WTC11 (cell line): ENCODE results near the gene DIMT1. TPM values are rescaled to one million over a fixed set of nuclear protein-coding genes. Genes with fewer than 3 reads are reported as not detected.

ENCODE experiments used
- ATAC-seq: fragments of 200-7000 bp; cut with Tn5 transposase; 2 replicates; pipeline ENCODE4 v1.10.0; 2021; ENCODE audit warnings: mild to moderate bottlenecking, moderate library complexity
- CTCF ChIA-PET: fragments of 300-600 bp; sonication (Branson Sonifier 250); formaldehyde crosslinking; loops from one replicate; lab custom pipeline; 2021; ENCODE audit warnings: antibody characterized with exemption; lab: Charles Lee
- POLR2A ChIA-PET: fragments of 350-600 bp; sonication (Branson Sonifier 250); formaldehyde crosslinking; loops from one replicate; lab custom pipeline; 2021; ENCODE audit warnings: antibody characterized with exemption; lab: Charles Lee
- DNase-seq: peaks from one replicate; pipeline ENCODE4 v3.0.0; 2021; ENCODE audit warnings: low spot score
- H3K27ac Mint-ChIP-seq: 2 replicates; pipeline ENCODE4 v1.8.0; 2021; ENCODE audit warnings: mixed read lengths
- H3K27me3 Mint-ChIP-seq: 2 replicates; pipeline ENCODE4 v1.8.0; 2021; ENCODE audit warnings: low read depth, mild to moderate bottlenecking, moderate library complexity, mixed read lengths
- H3K36me3 Mint-ChIP-seq: 2 replicates; pipeline ENCODE4 v1.8.0; 2021; ENCODE audit warnings: mixed read lengths
- H3K4me1 Mint-ChIP-seq: 2 replicates; pipeline ENCODE4 v1.8.0; 2022; ENCODE audit warnings: mixed read lengths
- H3K4me3 Mint-ChIP-seq: 2 replicates; pipeline ENCODE4 v1.8.0; 2021; ENCODE audit warnings: mild to moderate bottlenecking, moderate library complexity, mixed read lengths
- H3K9me3 Mint-ChIP-seq: 2 replicates; pipeline ENCODE4 v1.8.0; 2021; ENCODE audit warnings: mixed read lengths
- EMX1 ChIP-seq: fragments of 250-450 bp; sonication (Bioruptor Pico); IDR thresholded peaks from 2 replicates; pipeline ENCODE4 v1.8.0; 2021; ENCODE audit warnings: mild to moderate bottlenecking
- ESRRA ChIP-seq: sonication (generic); formaldehyde crosslinking; IDR thresholded peaks from 2 replicates; pipeline ENCODE4 v1.8.1; 2022; ENCODE audit warnings: mild to moderate bottlenecking, missing genetic modification reagents, borderline replicate concordance
- FOXJ3 ChIP-seq: sonication (generic); formaldehyde crosslinking; IDR thresholded peaks from 2 replicates; pipeline ENCODE4 v1.9.0; 2021; ENCODE audit warnings: missing genetic modification reagents, mild to moderate bottlenecking, borderline replicate concordance
- GABPB1 ChIP-seq: sonication (generic); formaldehyde crosslinking; IDR thresholded peaks from 2 replicates; pipeline ENCODE4 v1.8.1; 2023; ENCODE audit warnings: mild to moderate bottlenecking, missing genetic modification reagents
- GRHL2 ChIP-seq: fragments of 250-450 bp; sonication (Bioruptor Pico); IDR thresholded peaks from 2 replicates; pipeline ENCODE4 v1.8.0; 2022; ENCODE audit warnings: mild to moderate bottlenecking, moderate library complexity; ENCODE audit not compliant: insufficient replicate concordance, severe bottlenecking
- HMGA2 ChIP-seq: fragments of 250-450 bp; sonication (Bioruptor Pico); IDR thresholded peaks from 2 replicates; pipeline ENCODE4 v1.4.0; 2021; ENCODE audit warnings: mild to moderate bottlenecking, moderate library complexity
- JUN ChIP-seq: sonication (generic); formaldehyde crosslinking; IDR thresholded peaks from 2 replicates; pipeline ENCODE4 v1.8.0; 2023; ENCODE audit warnings: mild to moderate bottlenecking, missing genetic modification reagents
- KAT7 ChIP-seq: sonication (generic); formaldehyde crosslinking; IDR thresholded peaks from 2 replicates; pipeline ENCODE4 v1.8.1; 2023; ENCODE audit warnings: missing genetic modification reagents, mild to moderate bottlenecking, borderline replicate concordance
- NFATC4 ChIP-seq: fragments of 250-450 bp; sonication (Bioruptor Pico); IDR thresholded peaks from 2 replicates; pipeline ENCODE4 v1.9.0; 2021; ENCODE audit warnings: mild to moderate bottlenecking
- NR3C1 ChIP-seq: sonication (generic); formaldehyde crosslinking; conservative IDR thresholded peaks from 2 replicates; pipeline ENCODE4 v1.8.1; 2023; ENCODE audit warnings: low read depth, mild to moderate bottlenecking, missing genetic modification reagents
- PRRX2 ChIP-seq: fragments of 250-450 bp; sonication (Bioruptor Pico); IDR thresholded peaks from 2 replicates; pipeline ENCODE4 v1.8.0; 2021; ENCODE audit warnings: mild to moderate bottlenecking
- SMAD3 ChIP-seq: sonication (generic); formaldehyde crosslinking; IDR thresholded peaks from 2 replicates; pipeline ENCODE4 v1.8.0; 2022; ENCODE audit warnings: missing genetic modification reagents, mild to moderate bottlenecking, borderline replicate concordance
- SMAD4 ChIP-seq: sonication (generic); formaldehyde crosslinking; IDR thresholded peaks from 2 replicates; pipeline ENCODE4 v1.8.0; 2022; ENCODE audit warnings: mild to moderate bottlenecking, missing genetic modification reagents
- TCF7 ChIP-seq: sonication (generic); formaldehyde crosslinking; IDR thresholded peaks from 2 replicates; pipeline ENCODE4 v1.8.0; 2022; ENCODE audit warnings: mild to moderate bottlenecking, low read depth, missing genetic modification reagents, moderate library complexity
- TEAD4 ChIP-seq: sonication (generic); formaldehyde crosslinking; IDR thresholded peaks from 2 replicates; pipeline ENCODE4 v1.8.0; 2022; ENCODE audit warnings: mild to moderate bottlenecking, missing genetic modification reagents
- ZBTB21 ChIP-seq: sonication (generic); formaldehyde crosslinking; IDR thresholded peaks from 2 replicates; pipeline ENCODE4 v1.8.1; 2023; ENCODE audit warnings: mild to moderate bottlenecking, missing genetic modification reagents, borderline replicate concordance
- ZNF317 ChIP-seq: sonication (generic); formaldehyde crosslinking; IDR thresholded peaks from 2 replicates; pipeline ENCODE4 v1.8.1; 2023; ENCODE audit warnings: low read depth, mild to moderate bottlenecking, moderate library complexity, missing genetic modification reagents, borderline replicate concordance
- ZNF423 ChIP-seq: fragments of 250-450 bp; sonication (Bioruptor Pico); IDR thresholded peaks from 2 replicates; pipeline ENCODE4 v2.1.2; 2022; ENCODE audit warnings: mild to moderate bottlenecking, moderate library complexity
- ZNF671 ChIP-seq: fragments of 250-450 bp; sonication (Bioruptor Pico); IDR thresholded peaks from 2 replicates; pipeline ENCODE4 v1.8.0; 2021; ENCODE audit warnings: mild to moderate bottlenecking
- total RNA-seq: library from RNA; stranded (reverse); gene quantifications from 3 replicates; pipeline ENCODE4 v1.2.3, GENCODE V29; 2021
- TF ChIP-seq, protein P1 (sequence below): fragments of 250-450 bp; sonication (Bioruptor Pico); IDR thresholded peaks from 2 replicates; pipeline ENCODE4 v1.9.0; 2021; ENCODE audit warnings: mild to moderate bottlenecking
- TF ChIP-seq, protein P2 (sequence below): sonication (generic); formaldehyde crosslinking; IDR thresholded peaks from 2 replicates; pipeline ENCODE4 v1.8.1; 2023; ENCODE audit warnings: mild to moderate bottlenecking, missing genetic modification reagents, moderate library complexity
- TF ChIP-seq, protein P3 (sequence below): fragments of 250-450 bp; sonication (Bioruptor Pico); IDR thresholded peaks from 2 replicates; pipeline ENCODE4 v1.9.0; 2021; ENCODE audit warnings: moderate library complexity, mild to moderate bottlenecking, inconsistent platforms, borderline replicate concordance
- TF ChIP-seq, protein P4 (sequence below): sonication (generic); formaldehyde crosslinking; IDR thresholded peaks from 2 replicates; pipeline ENCODE4 v1.8.1; 2023; ENCODE audit warnings: mild to moderate bottlenecking, missing genetic modification reagents
- TF ChIP-seq, protein P5 (sequence below): sonication (generic); formaldehyde crosslinking; IDR thresholded peaks from 2 replicates; pipeline ENCODE4 v1.8.0; 2023; ENCODE audit warnings: missing genetic modification reagents, mild to moderate bottlenecking, borderline replicate concordance

Gene DIMT1
- total RNA-seq, 1 experiment from 2014 or later: 33.9 TPM

DNA sequence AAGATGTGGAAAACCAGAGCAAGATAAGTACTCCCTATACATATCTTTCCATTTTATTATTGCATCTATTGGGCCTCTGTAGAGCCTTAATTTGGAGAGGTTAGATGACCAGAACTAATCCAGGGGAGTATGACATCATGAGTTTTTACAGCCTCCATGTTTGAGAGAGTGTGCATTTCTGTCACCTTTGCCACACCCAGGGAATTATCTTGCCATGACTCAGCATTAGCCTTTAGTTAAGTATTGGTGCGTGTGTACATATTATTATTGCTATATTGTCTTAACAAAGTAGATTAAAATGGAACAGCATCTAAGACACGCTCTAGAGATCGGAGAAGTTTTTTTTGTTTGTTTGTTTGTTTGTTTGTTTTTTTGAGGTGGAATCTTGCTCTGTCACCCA is 27.6 kb downstream of the DIMT1 start:
- Mint-ChIP-seq H3K9me3 (no peaks in the 10 kb centered on the region), H3K36me3 (peaks cover 62% of the 10 kb centered on the region), H3K4me1 (no peaks in the 10 kb centered on the region), H3K4me3 (no peak overlapping the region), H3K27ac (no peak overlapping the region)
- no peak for DNase-seq
- no peak for TF ChIP-seq TEAD4 (CRISPR knock-in tag)
- TF ChIP-seq, protein P1, sequence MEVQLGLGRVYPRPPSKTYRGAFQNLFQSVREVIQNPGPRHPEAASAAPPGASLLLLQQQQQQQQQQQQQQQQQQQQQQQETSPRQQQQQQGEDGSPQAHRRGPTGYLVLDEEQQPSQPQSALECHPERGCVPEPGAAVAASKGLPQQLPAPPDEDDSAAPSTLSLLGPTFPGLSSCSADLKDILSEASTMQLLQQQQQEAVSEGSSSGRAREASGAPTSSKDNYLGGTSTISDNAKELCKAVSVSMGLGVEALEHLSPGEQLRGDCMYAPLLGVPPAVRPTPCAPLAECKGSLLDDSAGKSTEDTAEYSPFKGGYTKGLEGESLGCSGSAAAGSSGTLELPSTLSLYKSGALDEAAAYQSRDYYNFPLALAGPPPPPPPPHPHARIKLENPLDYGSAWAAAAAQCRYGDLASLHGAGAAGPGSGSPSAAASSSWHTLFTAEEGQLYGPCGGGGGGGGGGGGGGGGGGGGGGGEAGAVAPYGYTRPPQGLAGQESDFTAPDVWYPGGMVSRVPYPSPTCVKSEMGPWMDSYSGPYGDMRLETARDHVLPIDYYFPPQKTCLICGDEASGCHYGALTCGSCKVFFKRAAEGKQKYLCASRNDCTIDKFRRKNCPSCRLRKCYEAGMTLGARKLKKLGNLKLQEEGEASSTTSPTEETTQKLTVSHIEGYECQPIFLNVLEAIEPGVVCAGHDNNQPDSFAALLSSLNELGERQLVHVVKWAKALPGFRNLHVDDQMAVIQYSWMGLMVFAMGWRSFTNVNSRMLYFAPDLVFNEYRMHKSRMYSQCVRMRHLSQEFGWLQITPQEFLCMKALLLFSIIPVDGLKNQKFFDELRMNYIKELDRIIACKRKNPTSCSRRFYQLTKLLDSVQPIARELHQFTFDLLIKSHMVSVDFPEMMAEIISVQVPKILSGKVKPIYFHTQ (CRISPR knock-in tag): no peak
- TF ChIP-seq GABPB1 (CRISPR knock-in tag): no peak
- TF ChIP-seq TCF7 (CRISPR knock-in tag): no peak
- TF ChIP-seq ESRRA (CRISPR knock-in tag): no peak
- TF ChIP-seq PRRX2 (CRISPR knock-in tag): no peak
- TF ChIP-seq HMGA2: no peak
- TF ChIP-seq NFATC4 (CRISPR knock-in tag): no peak
- TF ChIP-seq, all 79 proteins: peak for 0
- no peak for ATAC-seq
- ChIA-PET CTCF (no interaction called here), POLR2A (no interaction called here)
- H3K27me3 Mint-ChIP-seq: no peaks in the 10 kb centered on the region

DNA sequence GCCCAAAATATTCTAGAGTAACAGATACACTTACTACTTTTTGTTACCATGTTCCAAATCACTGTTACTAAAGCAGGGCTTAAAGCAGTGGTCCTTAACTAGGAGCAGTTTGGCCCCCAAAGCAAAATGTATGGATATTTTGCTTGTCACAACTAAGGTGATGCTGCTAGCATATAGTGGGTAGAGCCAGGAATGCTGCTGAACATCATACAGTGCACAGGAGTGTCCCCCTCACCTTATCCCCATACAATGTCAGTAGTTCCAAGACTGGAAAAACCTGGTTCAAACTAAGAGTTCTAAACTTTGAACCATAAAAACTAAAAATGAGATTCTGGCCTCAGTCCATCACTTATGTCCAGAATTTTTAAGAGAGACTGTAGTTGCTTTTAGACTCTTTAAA is 28.1 kb downstream of the DIMT1 start:
- Mint-ChIP-seq H3K27ac (no peak overlapping the region), H3K9me3 (no peaks in the 10 kb centered on the region)

More for the DNA sequence above, 28.1 kb downstream of the DIMT1 start:
- ChIA-PET CTCF (no interaction called here), POLR2A (no interaction called here)
- DNase-seq (no peak), ATAC-seq (no peak)
- Mint-ChIP-seq H3K4me3 (no peak overlapping the region), H3K27me3 (no peaks in the 10 kb centered on the region), H3K4me1 (no peaks in the 10 kb centered on the region), H3K36me3 (peaks cover 58% of the 10 kb centered on the region)
- TF ChIP-seq KAT7 (CRISPR knock-in tag) (no peak), SMAD4 (CRISPR knock-in tag) (no peak), GRHL2 (CRISPR knock-in tag) (no peak), JUN (no peak), EMX1 (CRISPR knock-in tag) (no peak), NFATC4 (CRISPR knock-in tag) (no peak), ZNF671 (no peak), NR3C1 (CRISPR knock-in tag) (no peak), ESRRA (CRISPR knock-in tag) (no peak), FOXJ3 (no peak), SMAD3 (CRISPR knock-in tag) (no peak), ZNF423 (CRISPR knock-in tag) (no peak), ZBTB21 (CRISPR knock-in tag) (no peak), ZNF317 (CRISPR knock-in tag) (no peak)
- TF ChIP-seq, protein P2, sequence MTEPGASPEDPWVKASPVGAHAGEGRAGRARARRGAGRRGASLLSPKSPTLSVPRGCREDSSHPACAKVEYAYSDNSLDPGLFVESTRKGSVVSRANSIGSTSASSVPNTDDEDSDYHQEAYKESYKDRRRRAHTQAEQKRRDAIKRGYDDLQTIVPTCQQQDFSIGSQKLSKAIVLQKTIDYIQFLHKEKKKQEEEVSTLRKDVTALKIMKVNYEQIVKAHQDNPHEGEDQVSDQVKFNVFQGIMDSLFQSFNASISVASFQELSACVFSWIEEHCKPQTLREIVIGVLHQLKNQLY (CRISPR knock-in tag): no peak
- TF ChIP-seq, protein P3, sequence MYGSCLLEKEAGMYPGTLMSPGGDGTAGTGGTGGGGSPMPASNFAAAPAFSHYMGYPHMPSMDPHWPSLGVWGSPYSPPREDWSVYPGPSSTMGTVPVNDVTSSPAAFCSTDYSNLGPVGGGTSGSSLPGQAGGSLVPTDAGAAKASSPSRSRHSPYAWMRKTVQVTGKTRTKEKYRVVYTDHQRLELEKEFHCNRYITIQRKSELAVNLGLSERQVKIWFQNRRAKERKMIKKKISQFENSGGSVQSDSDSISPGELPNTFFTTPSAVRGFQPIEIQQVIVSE (CRISPR knock-in tag): no peak
- TF ChIP-seq, protein P4, sequence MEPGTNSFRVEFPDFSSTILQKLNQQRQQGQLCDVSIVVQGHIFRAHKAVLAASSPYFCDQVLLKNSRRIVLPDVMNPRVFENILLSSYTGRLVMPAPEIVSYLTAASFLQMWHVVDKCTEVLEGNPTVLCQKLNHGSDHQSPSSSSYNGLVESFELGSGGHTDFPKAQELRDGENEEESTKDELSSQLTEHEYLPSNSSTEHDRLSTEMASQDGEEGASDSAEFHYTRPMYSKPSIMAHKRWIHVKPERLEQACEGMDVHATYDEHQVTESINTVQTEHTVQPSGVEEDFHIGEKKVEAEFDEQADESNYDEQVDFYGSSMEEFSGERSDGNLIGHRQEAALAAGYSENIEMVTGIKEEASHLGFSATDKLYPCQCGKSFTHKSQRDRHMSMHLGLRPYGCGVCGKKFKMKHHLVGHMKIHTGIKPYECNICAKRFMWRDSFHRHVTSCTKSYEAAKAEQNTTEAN (CRISPR knock-in tag): no peak
- TF ChIP-seq, protein P5, sequence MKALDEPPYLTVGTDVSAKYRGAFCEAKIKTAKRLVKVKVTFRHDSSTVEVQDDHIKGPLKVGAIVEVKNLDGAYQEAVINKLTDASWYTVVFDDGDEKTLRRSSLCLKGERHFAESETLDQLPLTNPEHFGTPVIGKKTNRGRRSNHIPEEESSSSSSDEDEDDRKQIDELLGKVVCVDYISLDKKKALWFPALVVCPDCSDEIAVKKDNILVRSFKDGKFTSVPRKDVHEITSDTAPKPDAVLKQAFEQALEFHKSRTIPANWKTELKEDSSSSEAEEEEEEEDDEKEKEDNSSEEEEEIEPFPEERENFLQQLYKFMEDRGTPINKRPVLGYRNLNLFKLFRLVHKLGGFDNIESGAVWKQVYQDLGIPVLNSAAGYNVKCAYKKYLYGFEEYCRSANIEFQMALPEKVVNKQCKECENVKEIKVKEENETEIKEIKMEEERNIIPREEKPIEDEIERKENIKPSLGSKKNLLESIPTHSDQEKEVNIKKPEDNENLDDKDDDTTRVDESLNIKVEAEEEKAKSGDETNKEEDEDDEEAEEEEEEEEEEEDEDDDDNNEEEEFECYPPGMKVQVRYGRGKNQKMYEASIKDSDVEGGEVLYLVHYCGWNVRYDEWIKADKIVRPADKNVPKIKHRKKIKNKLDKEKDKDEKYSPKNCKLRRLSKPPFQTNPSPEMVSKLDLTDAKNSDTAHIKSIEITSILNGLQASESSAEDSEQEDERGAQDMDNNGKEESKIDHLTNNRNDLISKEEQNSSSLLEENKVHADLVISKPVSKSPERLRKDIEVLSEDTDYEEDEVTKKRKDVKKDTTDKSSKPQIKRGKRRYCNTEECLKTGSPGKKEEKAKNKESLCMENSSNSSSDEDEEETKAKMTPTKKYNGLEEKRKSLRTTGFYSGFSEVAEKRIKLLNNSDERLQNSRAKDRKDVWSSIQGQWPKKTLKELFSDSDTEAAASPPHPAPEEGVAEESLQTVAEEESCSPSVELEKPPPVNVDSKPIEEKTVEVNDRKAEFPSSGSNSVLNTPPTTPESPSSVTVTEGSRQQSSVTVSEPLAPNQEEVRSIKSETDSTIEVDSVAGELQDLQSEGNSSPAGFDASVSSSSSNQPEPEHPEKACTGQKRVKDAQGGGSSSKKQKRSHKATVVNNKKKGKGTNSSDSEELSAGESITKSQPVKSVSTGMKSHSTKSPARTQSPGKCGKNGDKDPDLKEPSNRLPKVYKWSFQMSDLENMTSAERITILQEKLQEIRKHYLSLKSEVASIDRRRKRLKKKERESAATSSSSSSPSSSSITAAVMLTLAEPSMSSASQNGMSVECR: no peak
